Left lobe of liver (tissue), 2 donors: ENCODE results near the gene REEP1. TPM values are rescaled to one million over a fixed set of nuclear protein-coding genes. Genes with fewer than 3 reads are reported as not detected.

Experiments
- ATAC-seq: fragments of 200-7000 bp; cut with Tn5 transposase; one replicate; pipeline ENCODE4 v1.9.1; 2020; ENCODE audit warnings: mild to moderate bottlenecking, moderate library complexity
- DNase-seq: peaks from one replicate; pipeline ENCODE4 v3.0.0-alpha.2; 2020; ENCODE audit warnings: low spot score
- total RNA-seq: library from RNA; stranded (reverse); gene quantifications from one replicate; pipeline ENCODE4 v1.2.1, GENCODE V29; 2021
- donor health status: DM: no; HTN: no; CAD: no; lungs with moderate emphysema.
- donor health status: DM: no; HTN: yes; CAD: no.

Gene REEP1, protein sequence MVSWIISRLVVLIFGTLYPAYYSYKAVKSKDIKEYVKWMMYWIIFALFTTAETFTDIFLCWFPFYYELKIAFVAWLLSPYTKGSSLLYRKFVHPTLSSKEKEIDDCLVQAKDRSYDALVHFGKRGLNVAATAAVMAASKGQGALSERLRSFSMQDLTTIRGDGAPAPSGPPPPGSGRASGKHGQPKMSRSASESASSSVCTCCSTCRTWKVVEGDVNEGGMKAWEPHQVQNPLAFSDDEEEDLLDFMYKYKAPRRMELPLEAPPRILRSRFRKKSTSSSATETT
- total RNA-seq, result 0.50 TPM

DNA sequence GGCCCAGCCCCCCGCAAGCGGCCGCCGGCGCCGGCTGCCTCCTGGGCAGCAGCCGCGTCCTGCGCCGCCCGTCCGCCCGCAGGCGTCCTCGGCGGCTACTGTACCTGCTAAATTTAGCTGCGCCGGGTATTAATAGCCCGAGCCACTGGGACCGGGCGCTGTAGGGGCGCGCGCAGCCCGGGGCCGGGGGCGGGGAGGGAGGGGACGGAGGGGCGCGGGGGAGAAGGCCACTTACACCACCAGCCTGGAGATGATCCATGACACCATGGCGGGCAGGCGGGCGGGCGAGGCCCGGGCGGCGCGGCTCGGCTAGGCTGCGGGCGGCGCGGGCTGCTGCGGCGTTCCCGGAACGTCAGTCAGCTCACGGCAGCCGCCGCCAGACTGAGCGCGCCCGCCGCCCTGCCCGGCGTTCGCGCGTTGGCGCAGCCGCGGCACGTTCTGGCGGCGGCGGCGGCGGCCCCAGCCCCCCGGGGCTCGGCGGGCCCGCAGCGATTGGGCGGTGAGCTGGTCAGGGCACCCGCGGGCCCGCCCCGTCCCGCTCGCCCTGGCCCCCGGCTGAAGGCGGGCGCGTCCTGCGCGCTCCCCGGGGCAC lies at the start of gene REEP1:
TSS of gene REEP1 (minus strand) at position 383 of the 592 bp plus-strand sequence. CDS start at position 267, 116 bp downstream.
- DNase-seq, result peak; percentile 45
- ATAC-seq, result peak; percentile 78

DNA sequence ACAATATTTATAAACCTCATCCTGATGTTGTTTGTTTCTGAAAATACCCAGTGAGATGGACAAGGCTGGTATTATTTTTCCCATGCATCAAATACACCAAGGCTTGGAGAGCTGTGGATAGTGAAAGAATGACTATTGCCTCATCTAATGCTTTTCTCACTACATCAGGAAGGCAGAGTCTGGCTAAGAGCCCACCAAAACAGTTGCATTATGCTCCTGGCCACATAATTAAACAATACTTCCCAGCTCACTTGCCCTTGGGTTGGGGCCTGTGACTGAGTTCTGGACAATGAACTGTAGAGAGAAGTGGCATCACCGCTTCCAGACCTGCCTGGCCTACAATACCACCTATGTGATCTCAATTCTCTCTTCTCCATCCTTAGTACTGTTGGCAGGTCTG lies 46.4 kb upstream of the REEP1 start:
- ATAC-seq, result no peak
- no peak for DNase-seq

DNA sequence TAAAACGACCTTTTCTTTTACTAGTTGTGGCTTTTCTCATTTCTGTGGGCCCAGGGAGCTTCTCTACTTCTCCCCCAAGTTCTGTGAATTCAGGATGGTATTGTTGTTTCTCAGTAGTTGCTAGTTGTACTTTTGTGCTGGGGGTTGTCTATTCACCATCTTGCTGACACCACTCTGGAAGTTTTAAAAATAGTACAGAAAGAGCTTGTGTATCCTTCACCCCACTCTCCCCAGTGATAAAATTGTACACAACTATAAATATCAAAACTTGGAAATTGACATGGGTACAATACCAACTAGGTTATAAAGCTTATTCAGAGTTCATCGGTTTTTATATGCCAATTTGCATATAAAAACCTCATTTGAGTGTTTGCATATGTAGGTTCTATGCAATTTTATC lies 45.3 kb upstream of the REEP1 start:
- DNase-seq (no peak), ATAC-seq (no peak)

DNA sequence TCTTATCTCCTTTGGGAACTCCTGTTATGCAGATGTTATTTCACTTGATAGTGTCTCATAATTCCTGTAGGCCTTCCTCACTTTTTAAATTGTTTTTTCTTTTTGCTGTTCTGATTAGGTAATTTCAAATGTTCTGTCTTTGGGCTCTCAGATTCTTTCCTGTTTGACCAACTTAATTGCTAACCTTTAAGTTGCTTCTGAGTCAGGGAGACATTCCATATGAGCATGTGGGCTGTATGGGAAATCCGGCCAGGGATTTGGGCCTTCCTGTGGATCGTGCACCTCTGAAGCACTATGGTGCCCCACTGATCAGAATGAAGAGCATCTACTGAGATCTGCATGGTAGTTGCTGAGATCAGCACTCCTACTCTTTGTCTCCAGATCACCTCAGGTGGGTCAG lies 44.7 kb upstream of the REEP1 start:
- ATAC-seq, result no peak
- no peak for DNase-seq

DNA sequence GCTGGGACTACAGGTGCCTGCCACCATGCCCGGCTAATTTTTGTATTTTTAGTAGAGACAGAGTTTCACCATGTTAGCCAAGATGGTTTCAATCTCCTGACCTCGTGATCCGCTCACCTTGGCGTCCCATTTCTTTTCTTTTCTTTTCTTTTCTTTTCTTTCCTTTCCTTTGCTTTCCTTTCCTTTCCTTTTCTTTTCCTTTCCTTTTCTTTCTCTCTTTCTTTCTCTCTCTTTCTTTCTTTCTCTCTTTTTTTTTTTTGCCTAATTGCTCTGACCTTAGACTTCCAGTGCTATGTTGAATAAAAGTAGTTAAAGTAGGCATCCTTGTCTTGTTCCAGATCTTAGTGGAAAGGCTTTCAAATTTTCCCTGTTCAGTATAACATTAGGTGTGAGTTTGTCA lies 41.0 kb upstream of the REEP1 start:
- DNase-seq (no peak), ATAC-seq (no peak)

DNA sequence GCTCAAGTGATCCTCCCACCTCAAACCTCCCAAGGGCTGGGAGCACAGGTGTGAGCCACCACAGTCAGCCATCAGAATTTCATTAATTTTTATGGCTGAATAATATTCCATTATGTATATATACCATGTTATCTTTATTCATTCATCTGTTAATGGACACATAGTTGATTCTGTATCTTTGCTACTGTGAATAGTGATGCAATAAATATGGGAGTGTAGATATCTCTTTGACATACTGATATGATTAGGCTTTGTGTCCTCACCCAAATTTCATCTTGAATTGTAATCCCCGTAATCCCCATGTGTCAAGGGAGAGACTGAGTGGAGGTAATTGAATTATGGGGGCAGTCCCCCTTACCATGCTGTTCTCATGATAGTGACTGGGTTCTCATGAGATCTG lies 38.2 kb upstream of the REEP1 start:
- DNase-seq (no peak), ATAC-seq (no peak)

DNA sequence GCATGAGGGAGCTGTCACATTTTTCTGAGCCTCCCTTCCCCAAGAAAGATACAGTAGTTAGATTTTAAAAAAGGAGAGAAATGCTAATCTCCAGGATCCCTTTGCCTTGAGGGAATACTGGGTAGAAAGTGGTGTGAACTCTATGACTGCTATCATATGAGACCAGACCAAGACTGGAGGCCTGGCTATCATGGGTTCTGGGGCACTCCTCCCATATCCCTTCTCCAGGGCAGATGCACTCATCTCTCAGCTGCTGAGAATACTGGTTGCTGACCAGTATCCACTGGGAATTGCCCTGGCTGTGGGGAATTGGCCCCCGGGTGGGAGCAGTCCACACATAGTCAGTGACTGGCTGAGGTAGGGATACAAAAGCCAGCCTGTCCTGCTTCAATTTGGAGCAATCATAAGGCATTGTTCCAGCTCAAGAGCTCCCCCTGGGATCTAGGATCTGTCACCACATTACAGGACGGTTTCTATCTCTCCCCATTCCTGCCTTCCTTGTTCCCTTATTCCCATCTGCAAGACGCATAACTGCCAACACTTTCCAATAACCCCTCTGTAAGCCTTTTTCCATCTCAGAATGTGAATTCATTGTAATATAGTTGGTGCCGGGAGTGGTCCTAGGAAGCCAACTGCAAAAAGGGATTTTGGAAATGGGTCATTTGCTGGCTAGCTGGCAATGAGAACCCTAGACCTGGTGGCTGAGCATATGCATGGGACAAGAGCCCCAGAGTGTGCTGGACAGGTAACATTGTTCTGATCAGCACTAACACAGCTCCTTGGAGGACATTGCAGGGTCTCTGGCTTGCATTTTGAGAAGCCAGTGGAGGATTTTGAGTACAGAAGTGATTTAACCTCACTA lies 35.4 kb upstream of the REEP1 start:
- ATAC-seq, result peak; percentile 92
- DNase-seq, result peak; percentile 58

DNA sequence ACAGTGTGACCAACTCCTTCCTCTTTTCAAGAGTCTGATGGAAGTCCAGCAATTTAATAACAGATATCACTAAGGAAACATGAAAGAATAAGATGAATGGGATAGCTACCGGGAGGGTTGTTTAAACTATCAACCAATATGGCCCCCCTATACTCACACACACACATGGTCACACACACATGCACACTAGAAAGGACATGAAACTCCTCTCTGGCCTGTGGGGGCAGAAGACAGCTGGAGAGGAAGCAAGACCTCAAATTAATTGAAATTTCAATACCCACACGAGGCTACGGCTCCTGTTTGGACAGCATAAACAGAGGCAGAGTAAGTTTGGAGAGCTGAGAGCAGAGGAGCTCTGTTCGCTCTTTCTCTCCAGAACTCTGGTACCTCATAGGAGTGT lies 34.7 kb upstream of the REEP1 start:
- no peak for ATAC-seq
- no peak for DNase-seq

DNA sequence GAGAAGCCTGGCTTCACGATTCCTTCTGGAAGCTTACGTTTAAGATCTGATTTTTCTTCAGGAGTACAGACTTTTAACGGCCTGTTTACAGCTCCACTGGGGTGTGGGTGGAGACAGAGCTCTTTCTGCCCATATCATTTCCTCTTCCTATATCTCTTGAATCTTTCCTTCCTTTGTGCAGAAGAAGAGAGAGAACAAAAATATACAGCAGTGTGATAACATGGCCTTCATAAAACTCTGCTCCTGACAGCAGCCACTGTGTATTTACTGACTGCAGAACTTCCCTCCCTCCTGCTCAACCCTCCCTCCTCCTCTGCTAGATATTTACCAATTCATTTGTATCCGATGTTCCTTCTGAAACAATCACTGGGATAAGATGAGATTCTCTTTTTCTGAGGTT lies 34.1 kb upstream of the REEP1 start:
- ATAC-seq (no peak), DNase-seq (no peak)

DNA sequence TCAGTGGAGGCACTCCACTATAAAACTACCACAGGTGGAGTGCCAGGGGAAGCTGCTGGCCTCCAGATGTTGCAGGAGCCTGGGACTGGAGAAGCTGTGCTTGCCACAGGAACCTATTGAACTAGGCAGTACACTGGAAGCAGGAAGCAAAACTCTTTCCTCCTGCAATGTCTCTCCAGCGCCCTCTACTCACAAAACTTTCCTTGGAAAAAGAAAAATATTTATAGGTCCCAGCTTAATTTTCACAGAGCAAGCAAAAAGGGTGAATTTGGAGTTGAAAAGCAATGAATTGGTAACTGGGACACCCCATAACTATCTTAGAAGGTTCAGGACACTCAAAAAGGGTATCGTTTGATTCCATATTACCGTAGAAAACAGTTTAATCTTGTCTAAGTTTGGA lies 33.2 kb upstream of the REEP1 start:
- ATAC-seq (no peak), DNase-seq (no peak)

DNA sequence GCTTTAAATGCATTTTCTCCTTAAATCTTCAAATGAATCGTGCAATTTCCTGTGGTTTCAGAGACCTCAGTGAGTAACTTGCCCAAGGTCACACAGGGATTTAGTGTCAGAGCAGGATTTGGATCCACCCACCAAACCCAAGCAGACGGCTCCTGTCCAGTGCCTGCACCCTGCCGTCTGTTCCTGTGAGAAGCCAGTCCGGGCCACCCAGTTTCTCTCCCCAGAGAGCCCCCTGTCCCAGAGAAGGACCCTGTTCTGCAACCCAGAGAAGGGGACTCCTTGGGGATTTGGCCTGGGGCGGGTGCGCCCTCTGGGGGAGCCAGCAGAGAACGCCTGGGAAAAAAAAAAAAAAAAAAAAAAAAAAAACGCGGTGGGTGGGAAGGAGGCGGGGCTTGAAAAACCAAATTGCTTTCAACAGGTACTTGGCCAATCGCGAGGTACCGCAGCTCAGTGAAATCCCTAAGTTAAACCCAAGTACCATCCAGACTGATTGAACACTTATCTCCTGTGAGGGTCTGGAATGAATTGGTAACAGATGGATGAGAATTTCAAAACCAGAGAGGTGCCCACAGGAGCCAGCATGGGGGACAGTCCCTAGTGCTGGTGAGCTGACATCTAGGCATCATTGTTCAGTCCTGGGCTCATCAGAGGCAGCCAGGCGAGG lies 30.9 kb upstream of the REEP1 start:
- DNase-seq (peak; percentile 51), ATAC-seq (peak; percentile 71)

DNA sequence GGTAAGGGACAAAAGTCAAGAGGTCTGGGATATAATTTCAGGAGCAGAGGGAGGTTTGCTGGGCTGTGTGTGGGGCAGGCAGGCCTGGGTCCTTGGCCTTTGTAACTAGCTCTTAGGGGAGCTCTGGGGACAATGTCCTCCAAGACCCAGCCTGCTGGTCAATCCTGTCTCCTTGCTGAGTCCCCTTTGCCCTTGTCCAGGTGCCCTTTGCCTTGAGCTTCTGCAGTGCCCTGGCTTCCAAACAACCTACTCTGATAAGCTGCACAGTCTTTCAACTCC lies 30.0 kb upstream of the REEP1 start:
- DNase-seq (no peak), ATAC-seq (peak; percentile 42)

DNA sequence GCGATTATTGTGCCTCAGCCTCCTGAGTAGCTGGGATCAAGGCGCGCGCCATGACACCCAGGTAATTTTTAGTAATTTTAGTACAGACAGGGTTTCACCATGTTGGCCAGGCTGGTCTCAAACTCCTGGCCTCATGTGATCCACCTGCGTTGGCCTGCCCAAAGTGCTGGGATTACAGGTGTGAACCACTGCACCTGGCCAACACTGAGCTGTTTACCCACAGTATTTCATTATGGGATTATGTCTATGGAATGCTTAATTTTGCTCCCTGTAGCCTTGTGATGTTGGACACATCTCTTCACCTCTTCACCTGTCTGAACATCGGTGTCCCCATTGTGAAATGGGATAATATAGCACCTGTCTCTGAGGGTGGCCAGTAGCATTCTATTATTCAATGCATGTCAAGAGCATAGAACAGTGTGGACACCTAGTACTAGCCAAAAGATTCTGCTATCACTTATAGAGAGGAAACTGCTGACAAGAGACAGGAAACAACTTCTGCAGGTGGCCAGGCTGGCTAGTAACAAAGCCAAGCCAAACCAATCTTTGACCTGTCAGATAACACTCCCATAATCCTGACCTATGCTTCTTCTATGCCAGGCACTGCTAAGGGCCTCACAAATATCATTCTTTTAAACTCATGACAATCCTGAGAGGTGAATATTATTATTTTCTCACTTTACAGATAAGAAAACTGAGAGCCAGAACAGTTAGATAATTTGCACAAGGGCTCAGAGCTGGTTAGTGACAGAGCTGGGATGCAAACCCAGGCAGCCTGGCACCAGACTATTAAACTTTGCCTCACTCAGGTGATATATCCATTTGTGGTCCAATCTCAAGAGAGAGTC lies 29.4 kb upstream of the REEP1 start:
- peak; percentile 88 for ATAC-seq
- peak; percentile 52 for DNase-seq

DNA sequence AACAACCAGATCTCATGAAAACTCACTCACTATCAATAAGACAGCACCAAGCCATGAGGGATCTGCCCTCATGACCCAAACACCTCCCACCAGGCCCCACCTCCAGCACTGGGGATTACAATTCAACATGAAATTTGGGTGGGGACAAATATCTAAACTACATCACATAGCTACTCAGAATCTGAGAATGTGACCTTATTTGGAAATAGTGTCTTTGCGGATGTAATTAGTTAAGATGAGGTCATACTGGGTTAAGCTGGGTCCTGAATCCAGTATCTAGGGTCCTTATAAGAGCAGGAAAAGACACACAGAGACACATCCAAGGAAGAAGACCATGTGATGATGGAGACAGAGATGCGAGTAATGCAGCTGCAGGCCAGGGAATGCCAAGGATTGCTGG lies 27.5 kb upstream of the REEP1 start:
- ATAC-seq (no peak), DNase-seq (no peak)

DNA sequence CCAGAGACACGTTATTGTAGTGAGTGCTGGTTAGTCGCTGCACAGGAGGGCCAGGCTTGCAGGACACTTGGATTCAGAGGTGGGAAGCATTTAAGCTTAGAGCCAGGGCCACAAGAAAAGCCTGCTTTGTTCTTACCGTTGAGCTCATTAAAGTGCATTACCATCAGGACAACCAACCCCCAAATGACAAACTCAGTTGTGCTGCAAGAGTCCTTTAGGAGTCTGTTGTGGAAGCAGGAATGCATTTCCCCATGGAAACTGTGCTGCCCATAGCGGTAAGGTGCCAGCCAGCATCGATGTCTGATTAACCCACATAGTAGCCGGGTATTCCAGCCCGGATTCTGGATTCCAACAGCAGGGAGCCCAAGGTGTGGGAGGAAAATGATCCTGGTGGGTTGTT lies 23.4 kb upstream of the REEP1 start:
- DNase-seq (no peak), ATAC-seq (no peak)

DNA sequence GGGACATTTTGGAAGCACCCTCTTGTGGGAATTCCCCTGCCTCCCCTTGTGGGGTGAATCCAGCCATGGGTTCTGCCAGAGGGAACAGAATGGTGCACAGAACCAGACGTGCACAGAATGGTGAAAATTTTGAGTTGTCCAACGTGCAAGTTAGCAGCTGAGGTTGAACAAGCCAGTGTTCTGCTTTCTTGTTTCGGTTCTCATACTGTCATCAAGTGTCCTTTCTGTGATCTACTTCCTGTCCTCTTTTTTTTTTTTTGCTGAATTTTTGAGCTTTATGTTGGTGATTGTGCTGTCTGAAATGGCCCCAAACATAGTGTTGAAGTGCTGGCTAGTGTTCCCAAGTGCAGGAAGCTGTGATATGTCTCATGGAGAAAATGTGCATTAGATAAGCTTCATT lies 21.5 kb upstream of the REEP1 start:
- DNase-seq (no peak), ATAC-seq (no peak)

DNA sequence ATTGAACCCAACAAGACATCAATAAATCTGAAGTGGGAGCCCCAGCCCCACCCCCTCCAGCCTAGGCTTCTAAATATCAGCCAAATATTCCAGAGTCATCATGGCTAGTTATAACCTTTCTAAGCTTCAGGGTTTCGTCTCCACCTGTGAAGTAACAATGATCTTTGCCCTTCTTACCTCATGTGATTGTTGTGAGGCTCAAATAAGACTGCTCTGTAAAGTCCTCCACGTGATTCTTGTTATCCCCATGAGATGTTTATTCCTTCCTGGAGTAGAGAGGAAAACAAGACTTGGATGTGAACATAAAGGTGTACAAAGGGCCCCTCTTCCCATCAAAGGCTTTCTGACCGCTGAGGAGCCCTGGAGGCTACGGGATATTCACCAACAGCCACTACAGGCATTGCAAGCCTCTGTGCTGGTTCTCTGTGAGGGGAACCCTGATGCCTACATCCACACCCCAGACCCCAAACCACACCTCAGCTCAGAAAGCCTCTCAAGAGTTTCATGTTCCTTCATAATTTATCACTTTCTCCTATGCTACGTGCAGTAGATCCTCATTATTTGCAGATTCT lies 20.1 kb upstream of the REEP1 start:
- ATAC-seq (peak; percentile 71), DNase-seq (no peak)

DNA sequence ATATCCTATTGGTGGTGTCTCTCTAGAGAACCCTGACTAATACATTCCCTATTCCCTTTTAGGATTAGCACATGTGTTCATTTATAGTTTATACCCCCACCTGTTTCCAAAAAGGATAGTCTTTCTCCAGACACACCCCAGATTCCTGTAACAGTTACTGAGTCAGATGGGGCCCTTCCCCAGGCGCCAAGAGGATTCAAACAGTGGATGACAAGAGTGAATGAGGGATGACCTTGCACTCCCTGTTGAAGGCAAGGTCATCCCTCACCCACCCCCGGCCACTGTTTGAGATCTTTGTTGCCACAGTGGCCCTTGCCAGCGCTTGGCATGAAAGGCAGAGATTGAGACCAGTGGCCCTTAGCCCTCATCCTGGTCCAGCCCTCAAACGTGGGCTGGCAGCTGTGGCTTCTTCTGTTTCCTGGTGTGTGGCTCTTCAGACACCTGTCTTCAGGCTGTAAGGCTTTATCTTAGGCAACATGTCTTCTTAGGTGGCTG lies 15.3 kb upstream of the REEP1 start:
- DNase-seq, result no peak
- no peak for ATAC-seq

DNA sequence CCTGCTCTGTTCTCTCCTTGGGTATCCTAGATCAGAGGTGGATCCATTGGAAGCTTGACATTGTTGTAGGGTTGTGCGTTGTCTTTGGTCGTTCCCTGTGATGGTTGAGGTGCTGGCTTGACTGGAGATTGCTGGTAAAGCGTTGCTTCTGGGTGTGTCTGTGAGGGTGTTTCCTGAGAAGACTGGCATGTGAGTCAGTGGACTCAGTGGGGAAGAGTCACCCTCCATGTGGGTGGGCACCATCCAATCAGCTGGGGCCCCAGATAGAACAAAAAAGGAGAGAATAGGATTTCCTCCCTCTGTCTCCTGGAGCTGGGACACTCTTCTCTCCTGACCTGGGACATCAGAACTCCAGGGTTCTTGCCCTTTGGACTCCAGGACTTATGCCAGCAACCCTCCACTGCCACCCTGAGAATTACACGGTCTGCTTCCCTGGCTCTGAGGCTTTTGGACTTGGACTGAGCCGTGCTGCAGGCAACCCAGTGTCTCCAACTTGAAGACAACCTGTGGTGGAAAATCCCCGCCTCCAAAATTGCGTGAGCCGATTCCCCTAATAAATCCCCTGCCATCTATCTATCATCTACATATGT lies 14.8 kb upstream of the REEP1 start:
- peak; percentile 82 for ATAC-seq
- DNase-seq, result no peak

DNA sequence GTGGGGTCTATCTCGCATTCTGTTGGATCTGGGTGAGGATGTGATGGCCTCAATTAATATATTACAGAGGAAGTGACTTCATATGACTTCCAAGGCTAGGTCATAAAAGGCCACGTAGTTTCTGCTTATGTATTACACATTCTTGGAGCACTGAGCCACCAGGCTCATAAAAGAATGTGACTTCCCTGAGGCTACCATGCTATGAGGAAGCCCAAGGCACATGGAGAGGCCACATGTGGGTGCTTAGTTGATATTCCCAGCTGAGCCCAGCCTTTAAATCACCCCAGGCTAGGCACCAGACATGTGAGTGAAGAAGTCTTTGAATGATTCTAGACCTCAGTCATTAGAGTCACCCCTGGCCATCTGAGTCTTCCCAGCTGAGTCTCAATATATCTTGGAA lies 13.3 kb upstream of the REEP1 start:
- ATAC-seq, result no peak
- DNase-seq, result no peak
